ENCODE measurements around the gene LSM10.

- TF ChIP-seq POLR2AphosphoS5 (IDR thresholded peaks at IDR 0.05; ENCODE audit: low read depth, low read length): no peak
- TF ChIP-seq, protein P1, sequence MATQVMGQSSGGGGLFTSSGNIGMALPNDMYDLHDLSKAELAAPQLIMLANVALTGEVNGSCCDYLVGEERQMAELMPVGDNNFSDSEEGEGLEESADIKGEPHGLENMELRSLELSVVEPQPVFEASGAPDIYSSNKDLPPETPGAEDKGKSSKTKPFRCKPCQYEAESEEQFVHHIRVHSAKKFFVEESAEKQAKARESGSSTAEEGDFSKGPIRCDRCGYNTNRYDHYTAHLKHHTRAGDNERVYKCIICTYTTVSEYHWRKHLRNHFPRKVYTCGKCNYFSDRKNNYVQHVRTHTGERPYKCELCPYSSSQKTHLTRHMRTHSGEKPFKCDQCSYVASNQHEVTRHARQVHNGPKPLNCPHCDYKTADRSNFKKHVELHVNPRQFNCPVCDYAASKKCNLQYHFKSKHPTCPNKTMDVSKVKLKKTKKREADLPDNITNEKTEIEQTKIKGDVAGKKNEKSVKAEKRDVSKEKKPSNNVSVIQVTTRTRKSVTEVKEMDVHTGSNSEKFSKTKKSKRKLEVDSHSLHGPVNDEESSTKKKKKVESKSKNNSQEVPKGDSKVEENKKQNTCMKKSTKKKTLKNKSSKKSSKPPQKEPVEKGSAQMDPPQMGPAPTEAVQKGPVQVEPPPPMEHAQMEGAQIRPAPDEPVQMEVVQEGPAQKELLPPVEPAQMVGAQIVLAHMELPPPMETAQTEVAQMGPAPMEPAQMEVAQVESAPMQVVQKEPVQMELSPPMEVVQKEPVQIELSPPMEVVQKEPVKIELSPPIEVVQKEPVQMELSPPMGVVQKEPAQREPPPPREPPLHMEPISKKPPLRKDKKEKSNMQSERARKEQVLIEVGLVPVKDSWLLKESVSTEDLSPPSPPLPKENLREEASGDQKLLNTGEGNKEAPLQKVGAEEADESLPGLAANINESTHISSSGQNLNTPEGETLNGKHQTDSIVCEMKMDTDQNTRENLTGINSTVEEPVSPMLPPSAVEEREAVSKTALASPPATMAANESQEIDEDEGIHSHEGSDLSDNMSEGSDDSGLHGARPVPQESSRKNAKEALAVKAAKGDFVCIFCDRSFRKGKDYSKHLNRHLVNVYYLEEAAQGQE (IDR thresholded peaks at IDR 0.05; ENCODE audit: insufficient read depth in 1 of 2, low read depth in 2 of 2, low read length in 2 of 2): no peak
- TF ChIP-seq SIN3A (IDR thresholded peaks at IDR 0.05; ENCODE audit: borderline replicate concordance, insufficient read depth, low read length): no peak
- TF ChIP-seq TAF1 (IDR thresholded peaks at IDR 0.05; ENCODE audit: borderline replicate concordance, insufficient read depth, low read length): no peak
Measured at GRCh38 chr1:36381405-36381804, 16.3 kb downstream of the LSM10 start.

Data from PFSK-1 (cell line).